Activated CD4-positive, CD25-positive, alpha-beta regulatory T cell treated with anti-CD3 and anti-CD28 coated beads, Interleukin-2, amount 50 U/mL, for 24 hours (primary cell): Measurements from ENCODE around the gene PCMT1.

Experiments
- ATAC-seq, 2 donors: fragments of 150-1000 bp; cut with Tn5 transposase; one replicate each; pipeline ENCODE4 v1.10.0; 2021; ENCODE audit warnings: mild to moderate bottlenecking in 1 of 2, moderate library complexity in 1 of 2

The PCMT1 gene

GRCh38 chr6:149856256-149856994 lies 106.9 kb downstream of the PCMT1 start:
- ATAC-seq = no peak

DNA sequence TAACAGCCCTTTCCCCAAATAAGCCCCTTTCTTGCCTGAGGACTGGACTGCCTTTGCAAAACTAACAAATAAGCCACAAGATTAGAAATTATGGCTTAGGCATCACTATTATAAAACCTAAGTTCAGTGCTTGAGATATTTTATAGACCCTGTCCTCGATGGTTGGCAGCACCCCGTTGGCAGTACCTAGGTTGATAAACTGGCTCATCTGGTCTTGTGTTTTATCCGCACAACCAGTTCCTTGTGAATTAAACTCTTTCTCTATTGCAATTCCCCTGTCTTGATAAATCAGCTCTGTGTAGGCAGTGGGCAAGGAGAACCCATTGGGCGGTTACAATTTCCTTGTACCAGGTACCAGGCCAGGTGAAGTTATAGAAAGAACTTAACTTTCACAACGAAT lies 108.0 kb downstream of the PCMT1 start:
- no peak for ATAC-seq

DNA sequence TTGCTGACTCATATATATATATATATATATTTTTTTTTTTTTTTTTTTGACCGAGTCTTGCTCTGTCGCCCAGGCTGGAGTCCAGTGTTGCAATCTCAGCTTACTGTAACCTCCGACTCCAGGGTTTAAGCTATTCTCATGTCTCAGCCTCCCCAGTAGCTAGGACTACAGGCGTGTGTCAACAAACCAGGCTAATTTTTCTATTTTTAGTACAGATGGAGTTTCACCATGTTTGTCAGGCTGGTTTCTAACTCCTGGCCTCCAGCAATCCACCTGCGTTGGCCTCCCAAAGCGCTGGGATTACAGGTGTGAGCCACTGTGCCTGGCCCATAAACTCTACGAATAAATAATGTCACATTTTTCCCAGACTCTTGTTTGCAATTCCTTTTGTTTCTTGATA lies 109.8 kb downstream of the PCMT1 start:
- ATAC-seq = no peak

DNA sequence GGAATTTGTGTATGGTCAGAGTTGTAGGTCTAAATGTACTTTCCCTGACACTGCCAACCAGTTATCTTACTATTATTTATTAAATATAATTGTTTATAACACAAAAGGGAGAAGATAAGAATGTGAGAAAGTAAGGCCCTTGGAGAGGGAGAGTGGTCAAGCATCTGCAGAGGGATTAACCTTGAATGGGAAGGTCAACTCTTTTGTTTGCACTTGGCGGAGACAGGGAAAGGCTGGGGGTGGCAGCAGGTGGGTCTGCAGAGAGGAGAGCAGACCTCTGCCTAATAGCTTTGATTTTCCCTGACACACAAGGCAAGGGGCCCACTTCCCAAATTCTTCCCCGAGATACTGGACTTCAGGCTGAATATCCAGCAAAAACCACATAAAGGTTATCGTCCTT lies 110.4 kb downstream of the PCMT1 start:
- ATAC-seq = no peak

GRCh38 chr6:149860513-149860833 lies 110.9 kb downstream of the PCMT1 start:
- ATAC-seq = no peak
